A549 (cell line): ENCODE measurements around the gene H2BK1. TPM values are rescaled to one million over a fixed set of nuclear protein-coding genes. Genes with fewer than 3 reads are reported as not detected.

Source experiments
- ATAC-seq, 2 experiments: fragments of 200-7000 bp in 1 of 2; fragments of >200 bp in 1 of 2; cut with Nextera tagmentation in 1 of 2; cut with Tn5 transposase in 1 of 2; 3 replicates each; pipeline versions ENCODE4 v1.8.0 to v1.9.1; 2018 to 2020; ENCODE audit warnings: mild to moderate bottlenecking in 1 of 2, moderate library complexity in 1 of 2
- CTCF ChIA-PET: fragments of 300-600 bp; sonication (Branson Sonifier 250); formaldehyde crosslinking; extraction: SDS; loops from one replicate; lab custom pipeline; 2021; ENCODE audit warnings: antibody characterized with exemption, inconsistent platforms; lab: Yijun Ruan, JAX
- POLR2A ChIA-PET: fragments of 350-600 bp; formaldehyde crosslinking; extraction: SDS; loops from one replicate; lab custom pipeline; 2021; ENCODE audit warnings: antibody characterized with exemption, inconsistent platforms; lab: Yijun Ruan, JAX
- DNase-seq, 2 experiments: peaks; one replicate each; pipeline versions ENCODE4 v3.0.0 to v3.0.0-alpha.2; 2011 to 2016; ENCODE audit warnings: low read depth in 1 of 2, low spot score in 1 of 2
- FAIRE-seq: peaks from 2 replicates; lab custom pipeline; 2011; peaks lifted over from hg19 to GRCh38; lab: Jason Lieb, UNC
- H3K27ac ChIP-seq, 2 experiments: fragments of >200 bp; sonication (Bioruptor Twin); formaldehyde crosslinking; 3 replicates each; pipeline ENCODE4 v1.5.1; 2016 to 2017
- H3K4me1 ChIP-seq: fragments of >200 bp; sonication (Bioruptor Twin); formaldehyde crosslinking; 3 replicates; pipeline ENCODE4 v1.6.1; 2016
- H3K4me2 ChIP-seq: fragments of >200 bp; sonication (Bioruptor Twin); formaldehyde crosslinking; 3 replicates; pipeline ENCODE4 v1.6.1; 2016
- H3K4me3 ChIP-seq: fragments of >200 bp; sonication (Bioruptor Twin); formaldehyde crosslinking; 3 replicates; pipeline ENCODE4 v1.5.1; 2016
- H3K9me3 ChIP-seq: fragments of >200 bp; sonication (Bioruptor Twin); formaldehyde crosslinking; 3 replicates; pipeline ENCODE4 v1.6.1; 2016
- CEBPB ChIP-seq, 2 experiments: fragments of >200 bp in 1 of 2; sonication (Bioruptor Twin) in 1 of 2; formaldehyde crosslinking in 1 of 2; IDR thresholded peaks; 2 replicates each; pipeline ENCODE4 v1.6.1; 2012 to 2016
- CHD4 ChIP-seq: fragments of 200-600 bp; sonication (generic); IDR thresholded peaks from 2 replicates; pipeline ENCODE4 v1.6.1; 2016; ENCODE audit warnings: antibody characterized with exemption, mild to moderate bottlenecking, borderline replicate concordance
- EHMT2 ChIP-seq: fragments of 200-600 bp; sonication (generic); IDR thresholded peaks from 2 replicates; pipeline ENCODE4 v1.6.1; 2016; ENCODE audit warnings: antibody characterized with exemption, low read depth, mild to moderate bottlenecking, moderate library complexity
- EP300 ChIP-seq, 2 experiments: fragments of >200 bp; sonication (Bioruptor Twin); formaldehyde crosslinking; IDR thresholded peaks; 2 replicates in 1 of 2; 3 replicates in 1 of 2; pipeline ENCODE4 v1.6.1; 2016 to 2017
- FOSB ChIP-seq: fragments of 250-450 bp; sonication (Bioruptor Pico); IDR thresholded peaks from 2 replicates; pipeline ENCODE4 v1.5.0; 2020; ENCODE audit warnings: mild to moderate bottlenecking, moderate library complexity
- FOSL2 ChIP-seq, 2 experiments: fragments of 450-650 bp in 1 of 2; fragments of >200 bp in 1 of 2; sonication (Bioruptor Twin) in 1 of 2; formaldehyde crosslinking; IDR thresholded peaks; 2 replicates each; pipeline versions ENCODE4 v1.5.0 to v1.6.1; 2016 to 2020; ENCODE audit warnings: mild to moderate bottlenecking in 1 of 2, moderate library complexity in 1 of 2
- GATA3 ChIP-seq: IDR thresholded peaks from 2 replicates; pipeline ENCODE4 v1.6.1; 2012; ENCODE audit warnings: borderline replicate concordance
- HDAC2 ChIP-seq: fragments of 200-600 bp; sonication (generic); IDR thresholded peaks from 2 replicates; pipeline ENCODE4 v1.6.1; 2016
- HOXB13 ChIP-seq: fragments of 250-450 bp; sonication (Bioruptor Pico); IDR thresholded peaks from 2 replicates; pipeline ENCODE4 v1.5.0; 2020; ENCODE audit warnings: low read depth, mild to moderate bottlenecking, moderate library complexity
- HOXB5 ChIP-seq: fragments of 250-450 bp; sonication (Bioruptor Pico); IDR thresholded peaks from 2 replicates; pipeline ENCODE4 v1.5.0; 2020; ENCODE audit warnings: mild to moderate bottlenecking, moderate library complexity
- JUN ChIP-seq, 2 experiments: fragments of >200 bp; sonication (Bioruptor Twin); formaldehyde crosslinking; IDR thresholded peaks; 2 replicates in 1 of 2; 3 replicates in 1 of 2; pipeline ENCODE4 v1.6.1; 2016 to 2017
- KDM1A ChIP-seq: fragments of 200-600 bp; sonication (generic); IDR thresholded peaks from 2 replicates; pipeline ENCODE4 v1.6.1; 2016; ENCODE audit warnings: low read depth, mild to moderate bottlenecking
- MAZ ChIP-seq: fragments of 150-350 bp; IDR thresholded peaks from 2 replicates; pipeline ENCODE4 v1.6.1; 2014; ENCODE audit warnings: antibody characterized with exemption, low read depth, low read length, borderline replicate concordance
- MYC ChIP-seq: IDR thresholded peaks from 2 replicates; pipeline ENCODE4 v1.6.1; 2012; ENCODE audit warnings: mild to moderate bottlenecking, inconsistent platforms, low read length, improper control_type of control experiment, borderline replicate concordance
- POLR2AphosphoS2 ChIP-seq: conservative IDR thresholded peaks from 2 replicates; pipeline ENCODE4 v1.6.1; 2012; ENCODE audit warnings: low read length, improper control_type of control experiment, inconsistent platforms
- RFX5 ChIP-seq: fragments of 450-650 bp; IDR thresholded peaks from 2 replicates; pipeline ENCODE4 v1.7.1; 2014; ENCODE audit warnings: antibody characterized with exemption, mild to moderate bottlenecking, moderate library complexity
- SREBF2 ChIP-seq: fragments of 450-650 bp; IDR thresholded peaks from 2 replicates; pipeline ENCODE4 v1.6.1; 2014; ENCODE audit warnings: mild to moderate bottlenecking, moderate library complexity
- TFCP2L1 ChIP-seq: fragments of 250-450 bp; sonication (Bioruptor Pico); IDR thresholded peaks from 2 replicates; pipeline ENCODE4 v1.5.0; 2021; ENCODE audit warnings: mild to moderate bottlenecking
- WGBS: methylation state at CpG from one replicate; pipeline ENCODE4 v1.1.6; 2017; ENCODE audit errors: missing lambda C conversion rate; 5-methylcytosine and 5-hydroxymethylcytosine counted together
- polyA plus RNA-seq, 4 experiments: library from polyadenylated mRNA; depleted of rRNA in 3 of 4; stranded (reverse); fragments of >200 nt; fragmentation: RNase III in 1 of 4; extraction: RNeasy Plus Mini Kit Qiagen cat#74134 plus additional on column Dnase treatment in 1 of 4; gene quantifications; 2 replicates in 3 of 4; 3 replicates in 1 of 4; pipeline ENCODE4 v1.2.3, GENCODE V29; 2011 to 2017
- TF ChIP-seq, protein P1 (sequence below): fragments of >200 bp; sonication (Bioruptor Twin); formaldehyde crosslinking; IDR thresholded peaks from 2 replicates; pipeline ENCODE4 v1.6.1; 2016
- TF ChIP-seq, protein P2 (sequence below): IDR thresholded peaks from 2 replicates; pipeline ENCODE4 v1.6.1; 2012
- TF ChIP-seq, protein P3 (sequence below): IDR thresholded peaks from 2 replicates; pipeline ENCODE4 v1.6.1; 2012; ENCODE audit warnings: low read depth, borderline replicate concordance
- TF ChIP-seq, protein P4 (sequence below): fragments of 150-350 bp; IDR thresholded peaks from 2 replicates; pipeline ENCODE4 v1.6.1; 2014; ENCODE audit warnings: low read depth, mild to moderate bottlenecking, low read length
- TF ChIP-seq, protein P5 (sequence below): fragments of >200 bp; sonication (Bioruptor Twin); formaldehyde crosslinking; IDR thresholded peaks from 3 replicates; pipeline ENCODE4 v1.5.1; 2016

H2BK1 gene
- polyA plus RNA-seq, 2 of the 4 experiments (the other 2 are of a cell fraction), result not detected

DNA sequence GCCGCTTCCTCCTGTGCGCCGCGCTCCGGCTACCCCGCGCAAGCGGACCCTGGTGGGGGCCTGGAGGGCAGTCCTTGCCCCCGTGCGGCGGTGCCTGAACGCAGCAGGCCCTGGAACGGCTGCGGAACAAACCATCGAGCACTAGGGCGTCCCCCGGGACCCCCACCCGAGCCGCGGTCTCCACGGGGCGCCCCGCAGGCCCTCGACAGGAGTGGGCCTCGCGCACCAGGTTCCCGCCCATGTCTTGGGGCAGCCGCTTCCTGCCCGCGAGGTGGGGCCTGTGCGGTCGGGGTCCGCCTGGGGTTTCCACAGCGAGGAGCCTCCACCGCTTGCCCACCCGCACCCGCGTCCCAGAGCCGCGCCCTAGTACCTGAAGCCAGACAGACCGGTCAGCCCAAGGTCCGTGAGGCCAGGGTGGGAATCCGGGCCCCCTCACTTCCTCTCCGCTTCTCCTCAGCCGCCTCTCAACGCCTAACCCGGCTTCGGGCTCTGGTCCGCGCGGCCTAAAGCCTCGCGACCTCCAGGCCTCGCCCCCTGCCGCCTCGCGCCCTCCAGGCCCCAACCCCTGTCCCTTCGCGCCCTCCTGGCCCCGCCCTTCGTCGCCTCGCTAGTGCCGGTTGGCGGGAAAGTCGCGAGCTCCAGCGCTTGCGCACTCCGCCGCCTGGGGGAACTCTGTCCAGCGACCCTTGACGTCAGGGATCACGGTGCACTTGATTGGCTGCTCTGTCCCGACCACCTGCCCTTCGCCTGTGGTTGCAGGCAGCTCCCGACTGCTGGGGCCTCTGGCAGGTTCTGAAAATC is 35.8 kb downstream of the H2BK1 start:
- H3K9me3 ChIP-seq, result no peaks in the 10 kb centered on the region
- ATAC-seq (no peak), FAIRE-seq (no peak)
- H3K4me3 ChIP-seq, result no peak overlapping the region
- H3K27ac ChIP-seq, result no peak overlapping the region
- CTCF ChIA-PET, result interaction anchor here (0.9 to 5.3 kb wide), 5 partner anchors 12 to 275 kb away, joined by 3 to 34 read pairs (median 3); no protein-coding TSS in a partner anchor
- POLR2A ChIA-PET, result no interaction called here
- TF ChIP-seq MYC, result no peak
- TF ChIP-seq RFX5, result peak; percentile 83
- TF ChIP-seq, all 56 proteins: peak for 1
- no peak for DNase-seq
- H3K4me1 ChIP-seq, result no peaks in the 10 kb centered on the region
- 87% methylated on average over 47 of the region's 77 CpGs for WGBS
- H3K4me2 ChIP-seq, result no peak overlapping the region

DNA sequence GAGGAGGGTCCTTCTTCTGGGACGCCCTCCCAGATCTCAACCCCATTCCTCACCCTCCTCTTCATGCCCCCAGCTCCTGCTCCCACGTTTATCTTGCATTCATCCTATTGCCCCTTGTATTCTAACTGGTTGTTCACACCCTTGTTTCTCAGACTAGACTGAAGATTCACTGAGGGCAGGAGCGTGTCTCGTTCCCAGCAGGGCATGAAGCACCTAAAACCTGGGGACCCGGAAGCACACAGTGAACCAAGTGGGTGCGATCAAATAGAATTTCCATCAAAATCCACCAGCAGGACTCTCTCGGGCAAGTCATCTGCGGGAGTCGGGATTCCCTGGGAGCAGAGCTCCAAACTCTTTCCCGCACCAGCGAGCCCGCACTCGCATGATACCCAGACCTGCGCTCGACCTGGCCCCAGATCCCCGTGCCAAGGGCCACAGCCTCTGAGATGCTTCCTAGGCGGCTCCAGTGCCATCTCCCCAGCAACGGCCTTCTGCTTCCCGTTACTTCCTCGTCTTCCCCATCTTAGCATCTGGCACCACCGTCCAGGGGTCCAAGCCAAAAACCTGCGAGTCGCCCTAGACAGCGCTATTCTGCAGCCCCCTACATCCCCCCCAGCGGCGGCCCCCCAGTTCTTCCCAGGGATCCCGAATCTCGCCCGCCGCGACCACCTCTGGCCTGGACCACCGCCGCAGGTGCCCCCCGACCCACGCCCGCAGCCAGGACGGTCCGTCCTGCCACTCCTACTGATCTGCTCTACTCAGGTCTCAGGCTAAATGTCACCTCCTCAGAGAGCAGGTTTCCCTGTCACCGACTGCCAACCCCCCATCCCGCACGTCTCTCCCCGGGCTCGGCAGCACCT is 36.7 kb downstream of the H2BK1 start:
- POLR2A ChIA-PET, result no interaction called here
- TF ChIP-seq FOSB (CRISPR knock-in tag), result no peak
- no peak for TF ChIP-seq JUN (IDR thresholded peaks at IDR 0.05)
- no peak for TF ChIP-seq HOXB13 (CRISPR knock-in tag)
- no peak for TF ChIP-seq TFCP2L1 (CRISPR knock-in tag)
- TF ChIP-seq, protein P1, sequence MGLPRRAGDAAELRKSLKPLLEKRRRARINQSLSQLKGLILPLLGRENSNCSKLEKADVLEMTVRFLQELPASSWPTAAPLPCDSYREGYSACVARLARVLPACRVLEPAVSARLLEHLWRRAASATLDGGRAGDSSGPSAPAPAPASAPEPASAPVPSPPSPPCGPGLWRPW, result no peak
- TF ChIP-seq EHMT2, result no peak
- no peak for TF ChIP-seq POLR2AphosphoS2
- TF ChIP-seq, protein P2, sequence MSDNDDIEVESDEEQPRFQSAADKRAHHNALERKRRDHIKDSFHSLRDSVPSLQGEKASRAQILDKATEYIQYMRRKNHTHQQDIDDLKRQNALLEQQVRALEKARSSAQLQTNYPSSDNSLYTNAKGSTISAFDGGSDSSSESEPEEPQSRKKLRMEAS, result no peak
- no peak for TF ChIP-seq HDAC2
- TF ChIP-seq CEBPB (IDR thresholded peaks at IDR 0.05), result no peak
- no peak for TF ChIP-seq HOXB5 (CRISPR knock-in tag)
- TF ChIP-seq, protein P3, sequence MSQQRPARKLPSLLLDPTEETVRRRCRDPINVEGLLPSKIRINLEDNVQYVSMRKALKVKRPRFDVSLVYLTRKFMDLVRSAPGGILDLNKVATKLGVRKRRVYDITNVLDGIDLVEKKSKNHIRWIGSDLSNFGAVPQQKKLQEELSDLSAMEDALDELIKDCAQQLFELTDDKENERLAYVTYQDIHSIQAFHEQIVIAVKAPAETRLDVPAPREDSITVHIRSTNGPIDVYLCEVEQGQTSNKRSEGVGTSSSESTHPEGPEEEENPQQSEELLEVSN, result no peak
- TF ChIP-seq GATA3, result no peak
- no peak for TF ChIP-seq CHD4
- CTCF ChIA-PET, result interaction anchor here (0.5 to 1.3 kb wide), 6 partner anchors 9 to 86 kb away, joined by 3 to 9 read pairs (median 4); no protein-coding TSS in a partner anchor
- FAIRE-seq, result no peak
- no peak overlapping the region for H3K27ac ChIP-seq
- no peak overlapping the region for H3K4me2 ChIP-seq
- no peaks in the 10 kb centered on the region for H3K4me1 ChIP-seq
- ATAC-seq, result no peak
- no peak overlapping the region for H3K4me3 ChIP-seq
- no peak for DNase-seq
- 66% methylated on average over 33 of the region's 43 CpGs for WGBS
- no peaks in the 10 kb centered on the region for H3K9me3 ChIP-seq

DNA sequence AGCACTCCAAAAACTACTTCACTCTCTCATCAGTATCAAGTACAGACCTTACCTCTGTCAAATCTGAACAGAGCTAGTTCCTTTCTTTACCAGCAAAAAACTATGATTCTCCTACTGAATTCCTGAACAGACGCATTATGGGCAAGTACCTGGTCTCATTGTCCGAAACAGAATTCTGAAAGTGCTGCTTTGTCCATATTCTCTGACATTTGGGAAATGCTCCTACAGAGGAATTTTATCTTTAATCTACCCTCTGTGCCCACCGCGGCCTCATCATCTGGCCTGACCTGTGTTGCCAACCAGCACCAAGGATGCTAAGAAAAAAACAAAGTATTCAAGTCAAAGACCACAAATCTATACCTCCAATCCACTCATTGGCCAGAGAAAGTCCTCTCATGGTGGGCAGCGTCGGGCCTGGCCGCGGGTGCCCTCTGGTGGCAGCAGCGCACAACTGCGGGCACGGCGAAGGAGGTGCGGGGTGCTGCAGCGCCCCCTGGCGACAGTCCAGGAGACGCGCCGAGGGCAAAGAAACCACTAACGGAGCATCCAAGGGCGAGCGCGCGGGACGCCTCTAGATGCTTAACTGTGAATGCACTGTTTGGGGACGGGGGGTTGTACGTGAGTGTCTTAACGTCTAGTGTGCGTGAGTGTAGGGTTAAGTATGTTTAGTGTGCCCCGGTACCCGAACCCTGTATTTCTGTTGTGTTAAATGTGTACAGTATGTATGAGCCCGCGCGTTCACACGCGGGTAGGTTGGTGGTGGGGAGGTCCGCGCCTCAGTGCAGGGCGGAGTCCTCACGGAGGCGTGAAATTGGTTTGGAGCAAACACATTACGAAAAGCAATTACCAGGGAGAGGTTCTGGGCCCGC is 37.8 kb downstream of the H2BK1 start:
- Histone ChIP-seq H3K4me2 (0 out of 3 replicates have a peak overlapping the region, but pooled peaks have one; percentile 11), H3K4me3 (no peak overlapping the region), H3K9me3 (no peaks in the 10 kb centered on the region), H3K27ac (no peak overlapping the region), H3K4me1 (no peaks in the 10 kb centered on the region)
- peak; percentile 61 to 77 for DNase-seq
- 19% methylated on average over 42 of the region's 42 CpGs for WGBS
- ATAC-seq, result peak; percentile 54 to 80
- CTCF ChIA-PET, result interaction anchor here (0.5 to 1.3 kb wide), 28 partner anchors 9 to 387 kb away, joined by 3 to 20 read pairs (median 4); partner anchors contain the start of gene ASB10
- no peak for FAIRE-seq
- POLR2A ChIA-PET, result no interaction called here
- TF ChIP-seq, protein P3, result no peak
- TF ChIP-seq MAZ (0 out of 2 replicates have a peak, but pooled peaks have one; percentile 74), KDM1A (no peak), HOXB13 (CRISPR knock-in tag) (no peak), TFCP2L1 (CRISPR knock-in tag) (0 out of 2 replicates have a peak, but pooled peaks have one; percentile 45), POLR2AphosphoS2 (no peak), SREBF2 (no peak), EP300 (IDR thresholded peaks at IDR 0.05) (no peak), FOSL2 (IDR thresholded peaks at IDR 0.05) (no peak), FOSL2 (CRISPR knock-in tag; IDR thresholded peaks at IDR 0.05) (no peak)
- TF ChIP-seq, protein P4, sequence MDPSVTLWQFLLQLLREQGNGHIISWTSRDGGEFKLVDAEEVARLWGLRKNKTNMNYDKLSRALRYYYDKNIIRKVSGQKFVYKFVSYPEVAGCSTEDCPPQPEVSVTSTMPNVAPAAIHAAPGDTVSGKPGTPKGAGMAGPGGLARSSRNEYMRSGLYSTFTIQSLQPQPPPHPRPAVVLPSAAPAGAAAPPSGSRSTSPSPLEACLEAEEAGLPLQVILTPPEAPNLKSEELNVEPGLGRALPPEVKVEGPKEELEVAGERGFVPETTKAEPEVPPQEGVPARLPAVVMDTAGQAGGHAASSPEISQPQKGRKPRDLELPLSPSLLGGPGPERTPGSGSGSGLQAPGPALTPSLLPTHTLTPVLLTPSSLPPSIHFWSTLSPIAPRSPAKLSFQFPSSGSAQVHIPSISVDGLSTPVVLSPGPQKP, result no peak
- TF ChIP-seq, protein P5, sequence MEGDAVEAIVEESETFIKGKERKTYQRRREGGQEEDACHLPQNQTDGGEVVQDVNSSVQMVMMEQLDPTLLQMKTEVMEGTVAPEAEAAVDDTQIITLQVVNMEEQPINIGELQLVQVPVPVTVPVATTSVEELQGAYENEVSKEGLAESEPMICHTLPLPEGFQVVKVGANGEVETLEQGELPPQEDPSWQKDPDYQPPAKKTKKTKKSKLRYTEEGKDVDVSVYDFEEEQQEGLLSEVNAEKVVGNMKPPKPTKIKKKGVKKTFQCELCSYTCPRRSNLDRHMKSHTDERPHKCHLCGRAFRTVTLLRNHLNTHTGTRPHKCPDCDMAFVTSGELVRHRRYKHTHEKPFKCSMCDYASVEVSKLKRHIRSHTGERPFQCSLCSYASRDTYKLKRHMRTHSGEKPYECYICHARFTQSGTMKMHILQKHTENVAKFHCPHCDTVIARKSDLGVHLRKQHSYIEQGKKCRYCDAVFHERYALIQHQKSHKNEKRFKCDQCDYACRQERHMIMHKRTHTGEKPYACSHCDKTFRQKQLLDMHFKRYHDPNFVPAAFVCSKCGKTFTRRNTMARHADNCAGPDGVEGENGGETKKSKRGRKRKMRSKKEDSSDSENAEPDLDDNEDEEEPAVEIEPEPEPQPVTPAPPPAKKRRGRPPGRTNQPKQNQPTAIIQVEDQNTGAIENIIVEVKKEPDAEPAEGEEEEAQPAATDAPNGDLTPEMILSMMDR, result peak; percentile 100
